Activated naive CD4-positive, alpha-beta T cell treated with anti-CD3 and anti-CD28 coated beads for 36 hours (primary cell): ENCODE measurements around the gene RASA4. TPM values are rescaled to one million over a fixed set of nuclear protein-coding genes. Genes with fewer than 3 reads are reported as not detected.
"Not testable (repeated sequence)": the region's sequence is repeated elsewhere in the genome, so short reads cannot be mapped to it uniquely, and the experiment has no call there.

Source experiments
- CTCF ChIA-PET: fragments of 350-600 bp; sonication (Branson Sonifier 250); formaldehyde crosslinking; loops from one replicate; lab custom pipeline; 2021; ENCODE audit warnings: antibody characterized with exemption; lab: Charles Lee
- DNase-seq: peaks from one replicate; pipeline ENCODE4 v3.0.0-alpha.2; 2020
- H3K27ac Mint-ChIP-seq: one replicate; pipeline ENCODE4 v1.8.0; 2021; ENCODE audit warnings: mild to moderate bottlenecking, mixed read lengths
- H3K27me3 Mint-ChIP-seq: one replicate; pipeline ENCODE4 v1.8.0; 2021; ENCODE audit warnings: low read depth, mixed read lengths
- H3K36me3 Mint-ChIP-seq: one replicate; pipeline ENCODE4 v1.8.0; 2021; ENCODE audit warnings: low read depth, mixed read lengths
- H3K4me1 Mint-ChIP-seq: one replicate; pipeline ENCODE4 v1.8.0; 2021; ENCODE audit warnings: low read depth, mixed read lengths
- H3K4me3 Mint-ChIP-seq: one replicate; pipeline ENCODE4 v1.8.0; 2021; ENCODE audit warnings: mild to moderate bottlenecking, moderate library complexity, mixed read lengths
- H3K9me3 Mint-ChIP-seq: one replicate; pipeline ENCODE4 v1.8.0; 2021; ENCODE audit warnings: mixed read lengths
- intact Hi-C: fragments of 100-400 bp; cut with micrococcal nuclease; formaldehyde crosslinking; loops from one replicate; pipeline ENCODE4 v1.15.1; 2023
- total RNA-seq, 2 experiments: library from RNA; stranded (reverse); gene quantifications; one replicate each; pipeline ENCODE4 v1.2.3, GENCODE V29; 2021

The RASA4 gene
- total RNA-seq, 2 experiments from 2014 or later: 40.0 to 43.4 TPM

GRCh38 chr7:102527182-102527581 lies 89.4 kb downstream of the RASA4 start:
- H3K4me1 Mint-ChIP-seq, H3K27me3 Mint-ChIP-seq, H3K9me3 Mint-ChIP-seq, H3K27ac Mint-ChIP-seq, intact Hi-C loops, DNase-seq, H3K36me3 Mint-ChIP-seq, CTCF ChIA-PET, H3K4me3 Mint-ChIP-seq: not testable (repeated sequence)

GRCh38 chr7:102524803-102525202 lies 91.8 kb downstream of the RASA4 start:
- not testable (repeated sequence) for H3K9me3 Mint-ChIP-seq

More at GRCh38 chr7:102524803-102525202, 91.8 kb downstream of the RASA4 start:
- H3K4me3 Mint-ChIP-seq, H3K27me3 Mint-ChIP-seq, H3K36me3 Mint-ChIP-seq, H3K4me1 Mint-ChIP-seq, DNase-seq, H3K27ac Mint-ChIP-seq, intact Hi-C loops, CTCF ChIA-PET: not testable (repeated sequence)

Other genes with a start within 250 kb of the RASA4 start
- gene PRKRIP1, start 220.4 kb downstream of the RASA4 start, total RNA-seq: 10 to 100 TPM; 17.8 to 18.5 TPM
- 10 to 100 TPM; 15.4 to 16.4 TPM for gene ORAI2, start 183.2 kb downstream of the RASA4 start, total RNA-seq
- 1 to 10 TPM; 5.7 to 6.4 TPM for gene ALKBH4, start 151.9 kb downstream of the RASA4 start, total RNA-seq
- 10 to 100 TPM in 1 of 2 experiments, 1 to 10 TPM in 1; 9.4 to 11.0 TPM for gene LRWD1, start 151.8 kb downstream of the RASA4 start, total RNA-seq
- gene POLR2J, start 137.8 kb downstream of the RASA4 start, total RNA-seq: 10 to 100 TPM; 43.9 to 47.1 TPM
- gene RASA4B, start 99.0 kb downstream of the RASA4 start, total RNA-seq: 10 to 100 TPM; 16.2 to 17.4 TPM
- gene UPK3BL2, start 73.1 kb downstream of the RASA4 start, total RNA-seq: 1 to 10 TPM; 5.5 to 8.2 TPM
- gene SPDYE2, start 65.5 kb downstream of the RASA4 start, total RNA-seq: not detected
- gene POLR2J3, start 44.2 kb downstream of the RASA4 start, total RNA-seq: 10 to 100 TPM; 15.3 to 15.5 TPM
- gene UPK3BL1, start 26.0 kb upstream of the RASA4 start, total RNA-seq: 1 to 10 TPM; 9.6 to 9.7 TPM
- gene SPDYE2B, start 33.6 kb upstream of the RASA4 start, total RNA-seq: under 1 TPM in 1 of 2 experiments, not detected in 1; 0.19 TPM
- 1 to 10 TPM; 4.8 to 5.6 TPM for gene POLR2J2, start 54.9 kb upstream of the RASA4 start, total RNA-seq
- gene FAM185A, start 132.2 kb upstream of the RASA4 start, total RNA-seq: 1 to 10 TPM; 5.3 to 6.3 TPM